Stimulated activated memory B cell treated with anti-CD40 and anti-IgM and Interleukin-4, amounts not matched to agents 10 μg/mL and 1 μg/mL and 100 μg/mL, for 72 hours (primary cell): Measurements from ENCODE around the gene GPR157.
"Not testable (repeated sequence)": the region's sequence is repeated elsewhere in the genome, so short reads cannot be mapped to it uniquely, and the experiment has no call there.

Experiments
- ATAC-seq: fragments of 150-1000 bp; cut with Tn5 transposase; 2 replicates; pipeline ENCODE4 v1.10.0; 2021
- H3K27ac Mint-ChIP-seq: one replicate; pipeline ENCODE4 v1.8.0; 2022; ENCODE audit warnings: mild to moderate bottlenecking, mixed read lengths
- H3K27me3 Mint-ChIP-seq: one replicate; pipeline ENCODE4 v1.8.0; 2022; ENCODE audit warnings: mixed read lengths
- H3K36me3 Mint-ChIP-seq: one replicate; pipeline ENCODE4 v1.8.0; 2022; ENCODE audit warnings: mixed read lengths
- H3K4me1 Mint-ChIP-seq: one replicate; pipeline ENCODE4 v1.8.0; 2022; ENCODE audit warnings: mixed read lengths
- H3K4me3 Mint-ChIP-seq: one replicate; pipeline ENCODE4 v1.8.0; 2022; ENCODE audit warnings: mild to moderate bottlenecking, moderate library complexity, mixed read lengths
- H3K9me3 Mint-ChIP-seq: one replicate; pipeline ENCODE4 v1.8.0; 2022; ENCODE audit warnings: mixed read lengths

Gene GPR157

DNA sequence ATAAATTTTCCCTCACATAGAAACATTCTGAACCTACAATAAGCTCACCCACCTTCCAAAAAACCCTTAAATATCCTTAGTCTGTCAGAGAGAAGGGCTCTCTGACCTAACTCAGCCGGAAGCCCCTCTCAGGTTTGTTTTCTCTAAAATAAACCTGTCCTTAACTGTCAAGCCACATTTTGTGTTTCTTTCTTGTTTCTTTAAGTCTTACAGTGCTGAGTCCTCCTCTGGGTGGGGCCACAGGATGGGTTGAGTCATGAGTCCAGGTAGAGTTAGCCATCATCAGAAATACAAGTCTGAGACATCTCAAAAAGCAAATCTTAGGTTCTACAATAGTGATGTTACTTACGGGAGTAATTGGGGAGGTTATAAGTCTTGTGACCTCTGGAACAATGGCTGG is 33.1 kb downstream of the GPR157 start:
- Mint-ChIP-seq H3K27ac (no peak overlapping the region), H3K27me3 (peaks cover 8% of the 10 kb centered on the region), H3K36me3 (no peaks in the 10 kb centered on the region), H3K4me3 (no peak overlapping the region), H3K9me3 (no peaks in the 10 kb centered on the region), H3K4me1 (no peaks in the 10 kb centered on the region)
- no peak for ATAC-seq

DNA sequence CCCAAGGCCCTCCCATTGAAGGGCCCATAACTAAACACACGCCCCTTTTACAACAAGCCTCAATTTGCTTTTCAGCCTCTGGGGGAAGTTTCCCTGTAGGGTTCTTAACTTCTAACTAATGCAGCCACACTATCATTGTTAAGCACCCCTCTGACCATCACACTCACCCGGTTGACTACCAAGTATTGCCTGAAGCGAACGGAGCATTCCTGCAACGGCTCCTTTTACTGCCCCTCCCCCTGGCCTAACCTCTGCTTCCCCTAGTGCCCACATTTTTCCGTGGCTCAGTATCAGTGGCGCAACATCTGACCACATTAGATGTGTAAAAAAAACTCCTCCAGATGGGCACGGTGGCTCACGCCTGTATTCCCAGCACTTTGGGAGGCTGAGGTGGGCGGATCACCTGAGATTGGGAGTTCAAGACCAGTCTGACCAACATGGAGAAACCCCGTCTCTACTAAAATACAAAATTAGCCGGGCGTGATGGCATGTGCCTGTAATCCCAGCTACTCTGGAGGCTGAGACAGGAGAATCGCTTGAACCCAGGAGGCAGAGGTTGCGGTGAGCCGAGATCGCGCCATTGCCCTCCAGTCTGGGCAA is 34.8 kb downstream of the GPR157 start:
- peaks cover 11% of the 10 kb centered on the region for H3K27me3 Mint-ChIP-seq
- H3K36me3 Mint-ChIP-seq, H3K9me3 Mint-ChIP-seq, H3K4me1 Mint-ChIP-seq, H3K4me3 Mint-ChIP-seq, ATAC-seq, H3K27ac Mint-ChIP-seq: not testable (repeated sequence)

- Mint-ChIP-seq H3K36me3 (no peaks in the 10 kb centered on the region), H3K27ac (no peak overlapping the region), H3K4me3 (no peak overlapping the region), H3K27me3 (peaks cover 16% of the 10 kb centered on the region), H3K9me3 (no peaks in the 10 kb centered on the region), H3K4me1 (no peaks in the 10 kb centered on the region)
- ATAC-seq: no peak
These were observed 35.3 kb downstream of the GPR157 start for GRCh38 chr1:9093581-9093980.

- H3K36me3 Mint-ChIP-seq: no peaks in the 10 kb centered on the region
- H3K9me3 Mint-ChIP-seq: no peaks in the 10 kb centered on the region
- H3K27me3 Mint-ChIP-seq: peaks cover 21% of the 10 kb centered on the region
These were observed 35.8 kb downstream of the GPR157 start for GRCh38 chr1:9093091-9093490.

GRCh38 chr1:9088807-9089206 is 40.1 kb downstream of the GPR157 start:
- peaks cover 25% of the 10 kb centered on the region for H3K27me3 Mint-ChIP-seq
- no peak overlapping the region for H3K27ac Mint-ChIP-seq
- H3K9me3 Mint-ChIP-seq: no peaks in the 10 kb centered on the region
- peaks cover 7% of the 10 kb centered on the region for H3K4me1 Mint-ChIP-seq
- no peaks in the 10 kb centered on the region for H3K36me3 Mint-ChIP-seq
- ATAC-seq: no peak
- H3K4me3 Mint-ChIP-seq: no peak overlapping the region

More at GRCh38 chr1:9093091-9093490, 35.8 kb downstream of the GPR157 start:
- Mint-ChIP-seq H3K27ac (no peak overlapping the region), H3K4me1 (no peaks in the 10 kb centered on the region), H3K4me3 (no peak overlapping the region)
- no peak for ATAC-seq

DNA sequence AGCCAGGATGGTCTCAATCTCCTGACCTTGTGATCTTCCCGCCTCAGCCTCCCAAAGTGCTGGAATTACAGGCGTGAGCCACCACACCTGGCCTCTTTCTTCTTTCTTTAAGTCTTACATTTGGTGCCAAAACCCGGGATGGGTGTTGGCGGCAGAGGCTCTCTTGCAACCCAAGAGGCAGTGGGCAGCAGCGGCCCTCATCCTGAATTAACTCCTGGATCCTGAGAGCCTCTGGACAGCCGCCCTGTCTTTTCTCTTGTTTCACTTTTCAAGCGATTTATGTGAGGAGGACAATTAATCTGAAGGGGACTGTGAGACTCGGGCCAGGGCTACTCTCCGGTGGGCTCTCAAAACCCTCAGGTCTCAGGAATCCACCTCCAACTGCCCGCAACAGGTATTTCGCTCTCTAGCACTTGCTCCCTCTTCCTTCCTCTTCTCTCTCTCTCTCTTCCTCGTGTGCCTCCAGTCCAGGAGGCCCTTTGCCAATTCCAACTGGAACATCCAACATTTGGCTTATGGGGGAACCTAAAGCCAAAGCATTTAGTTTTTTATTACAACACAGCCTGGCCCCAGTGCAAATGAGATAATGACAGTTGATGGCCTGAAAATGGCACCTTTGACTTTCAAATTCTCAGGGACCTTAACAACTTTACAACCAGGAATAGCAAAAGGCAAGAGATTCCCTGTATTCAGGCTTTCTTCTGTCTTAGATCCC is 41.3 kb downstream of the GPR157 start:
- Mint-ChIP-seq H3K36me3 (no peaks in the 10 kb centered on the region), H3K4me3 (no peak overlapping the region), H3K4me1 (peaks cover 11% of the 10 kb centered on the region), H3K27me3 (peaks cover 25% of the 10 kb centered on the region), H3K9me3 (no peaks in the 10 kb centered on the region), H3K27ac (no peak overlapping the region)
- no peak for ATAC-seq

DNA sequence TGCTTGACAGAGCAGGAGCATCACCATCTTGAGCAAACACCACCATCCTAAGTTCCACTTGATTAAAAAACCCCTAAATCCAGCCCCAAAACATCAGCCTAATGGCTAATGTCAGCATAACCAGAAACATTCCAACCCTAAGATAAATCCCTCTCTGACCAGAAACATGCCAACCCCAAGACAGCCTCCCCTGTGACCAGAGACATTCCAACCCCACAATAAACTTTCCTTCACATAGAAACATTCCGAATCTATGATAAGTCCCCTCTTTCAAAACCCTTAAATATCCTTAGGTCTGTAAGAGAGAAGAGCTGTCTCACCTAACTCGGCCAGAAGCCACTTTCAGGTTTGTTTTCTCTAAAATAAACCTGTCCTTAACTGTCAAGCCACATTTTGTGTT is 42.1 kb downstream of the GPR157 start:
- Mint-ChIP-seq H3K4me1 (peaks cover 18% of the 10 kb centered on the region), H3K27me3 (peaks cover 32% of the 10 kb centered on the region), H3K27ac (no peak overlapping the region), H3K36me3 (no peaks in the 10 kb centered on the region), H3K9me3 (no peaks in the 10 kb centered on the region), H3K4me3 (no peak overlapping the region)
- no peak for ATAC-seq

- Mint-ChIP-seq H3K9me3 (no peaks in the 10 kb centered on the region), H3K27ac (no peak overlapping the region), H3K36me3 (no peaks in the 10 kb centered on the region), H3K27me3 (peaks cover 39% of the 10 kb centered on the region), H3K4me1 (peaks cover 24% of the 10 kb centered on the region), H3K4me3 (no peak overlapping the region)
- no peak for ATAC-seq
These were observed 42.9 kb downstream of the GPR157 start for GRCh38 chr1:9086045-9086444.

DNA sequence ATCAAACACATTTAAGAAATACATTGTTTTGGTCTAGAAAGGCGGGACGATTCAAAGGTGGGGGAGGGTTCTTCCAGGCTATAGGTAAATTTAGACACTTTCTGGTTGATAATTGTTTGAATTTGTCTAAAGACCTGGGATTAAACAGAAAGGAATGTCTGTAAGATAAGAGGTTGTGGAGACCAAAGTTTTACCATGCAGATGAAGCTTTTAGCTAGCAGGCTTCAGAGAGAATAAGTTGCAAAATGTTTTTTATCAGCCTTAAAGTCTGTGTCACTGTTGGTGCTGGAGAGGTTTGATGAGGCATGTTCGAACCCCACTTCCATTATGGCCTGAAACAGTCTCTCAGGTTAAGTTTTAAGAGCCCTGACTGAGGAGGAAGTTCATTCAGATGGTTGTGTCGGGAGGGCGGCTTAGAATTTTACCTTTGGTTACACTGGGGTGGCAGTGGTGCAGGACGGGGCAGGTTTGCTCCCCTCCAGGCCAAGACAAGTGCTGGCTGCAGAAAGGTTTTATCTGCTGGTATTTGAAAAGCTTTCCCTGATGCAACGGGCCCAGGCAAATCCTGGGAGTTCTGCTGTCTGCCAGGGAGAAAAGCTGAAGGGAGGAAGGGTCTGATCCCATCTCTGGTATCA is 43.5 kb downstream of the GPR157 start:
- H3K27me3 Mint-ChIP-seq: peaks cover 42% of the 10 kb centered on the region
- H3K4me3 Mint-ChIP-seq: no peak overlapping the region
- peaks cover 26% of the 10 kb centered on the region for H3K4me1 Mint-ChIP-seq
- no peaks in the 10 kb centered on the region for H3K36me3 Mint-ChIP-seq
- no peak for ATAC-seq
- H3K27ac Mint-ChIP-seq: no peak overlapping the region
- H3K9me3 Mint-ChIP-seq: no peaks in the 10 kb centered on the region

GRCh38 chr1:9084906-9085305 is 44.0 kb downstream of the GPR157 start:
- no peak for ATAC-seq
- H3K4me3 Mint-ChIP-seq: no peak overlapping the region
- no peak overlapping the region for H3K27ac Mint-ChIP-seq
- peaks cover 46% of the 10 kb centered on the region for H3K27me3 Mint-ChIP-seq
- no peaks in the 10 kb centered on the region for H3K36me3 Mint-ChIP-seq
- H3K4me1 Mint-ChIP-seq: peaks cover 31% of the 10 kb centered on the region
- peaks cover under 1% of the 10 kb centered on the region for H3K9me3 Mint-ChIP-seq

GRCh38 chr1:9081473-9081872 is 47.4 kb downstream of the GPR157 start:
- Mint-ChIP-seq H3K27ac (no peak overlapping the region), H3K36me3 (no peaks in the 10 kb centered on the region), H3K9me3 (peaks cover 2% of the 10 kb centered on the region), H3K4me1 (peaks cover 57% of the 10 kb centered on the region), H3K27me3 (peaks cover 40% of the 10 kb centered on the region), H3K4me3 (no peak overlapping the region)
- no peak for ATAC-seq

GRCh38 chr1:9080705-9081291 is 48.1 kb downstream of the GPR157 start:
- H3K4me1 Mint-ChIP-seq: peaks cover 63% of the 10 kb centered on the region
- no peak overlapping the region for H3K4me3 Mint-ChIP-seq
- no peaks in the 10 kb centered on the region for H3K36me3 Mint-ChIP-seq
- peaks cover 2% of the 10 kb centered on the region for H3K9me3 Mint-ChIP-seq
- H3K27ac Mint-ChIP-seq: no peak overlapping the region
- peaks cover 40% of the 10 kb centered on the region for H3K27me3 Mint-ChIP-seq
- ATAC-seq: no peak

- peaks cover 66% of the 10 kb centered on the region for H3K4me1 Mint-ChIP-seq
- no peak for ATAC-seq
- no peak overlapping the region for H3K27ac Mint-ChIP-seq
- no peak overlapping the region for H3K4me3 Mint-ChIP-seq
- H3K36me3 Mint-ChIP-seq: no peaks in the 10 kb centered on the region
- H3K27me3 Mint-ChIP-seq: peaks cover 40% of the 10 kb centered on the region
- peaks cover 2% of the 10 kb centered on the region for H3K9me3 Mint-ChIP-seq
These were observed 48.8 kb downstream of the GPR157 start for GRCh38 chr1:9079988-9080704.

DNA sequence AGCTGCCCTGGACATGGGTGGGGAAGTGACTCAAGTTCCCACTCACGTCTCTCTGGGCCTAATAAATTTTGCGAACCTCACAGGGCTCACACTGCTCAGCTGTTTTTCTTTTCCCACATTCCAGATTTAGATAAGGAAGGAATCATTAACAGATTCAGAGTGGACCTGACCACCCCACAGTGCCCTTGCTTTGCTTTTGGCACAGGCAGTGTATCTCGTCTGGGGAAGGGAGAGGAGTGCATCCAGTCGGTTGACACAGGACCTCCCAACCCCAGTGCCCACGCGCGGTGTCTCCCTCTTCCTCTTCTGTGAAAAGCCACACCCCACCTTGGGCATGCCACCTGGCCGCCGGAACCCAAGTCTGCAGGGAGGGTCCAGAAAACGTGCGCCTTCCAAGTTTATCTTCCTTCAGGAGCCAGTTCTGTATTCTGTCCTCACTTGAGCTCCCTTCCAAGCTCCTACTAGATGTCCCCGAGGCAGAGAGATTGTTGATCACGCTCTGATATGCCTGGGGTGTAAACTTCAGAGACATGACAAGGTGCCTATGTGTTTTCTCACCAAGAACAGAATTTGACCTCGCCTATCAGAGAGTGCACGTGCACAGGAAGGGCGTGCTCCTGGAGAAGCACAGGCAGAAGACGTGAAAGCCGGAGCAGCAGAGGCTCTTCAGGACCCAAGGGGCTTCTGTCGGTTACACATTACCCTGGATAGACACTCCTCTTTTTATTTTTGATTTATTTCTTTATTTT is 50.0 kb downstream of the GPR157 start:
- no peak for ATAC-seq
- Mint-ChIP-seq H3K9me3 (peaks cover 2% of the 10 kb centered on the region), H3K4me3 (no peak overlapping the region), H3K36me3 (no peaks in the 10 kb centered on the region), H3K4me1 (peaks cover 75% of the 10 kb centered on the region), H3K27ac (no peak overlapping the region), H3K27me3 (peaks cover 40% of the 10 kb centered on the region)
